ENCODE measurements around the gene CCL1. TPM values are rescaled to one million over a fixed set of nuclear protein-coding genes. Genes with fewer than 3 reads are reported as not detected.

The CCL1 gene
- not detected for total RNA-seq

- H3K4me3 ChIP-seq, result no peak within 1 kb of the TSS
- TF ChIP-seq POLR2A (IDR thresholded peaks at IDR 0.05) (no peak), POLR2AphosphoS5 (IDR thresholded peaks at IDR 0.05) (no peak), CTCF (IDR thresholded peaks at IDR 0.05) (no peak)
- DNase-seq (ENCODE audit: low spot score in 2 of 2), result no peak
- no peak within 1 kb of the TSS for H3K27ac ChIP-seq
- no peaks in the 10 kb centered on the region for H3K4me1 ChIP-seq
- H3K9me3 ChIP-seq, result no peaks in the 10 kb centered on the region
- no peaks in the 10 kb centered on the region for H3K36me3 ChIP-seq
- intact Hi-C loops (cut with DNase I; ENCODE audit: low total_unique reads), result loop anchor here (10.0 kb wide), 1 partner anchor 158 kb away; no protein-coding TSS in a partner anchor
- no peaks in the 10 kb centered on the region for H3K27me3 ChIP-seq
These were observed at the start of gene CCL1 for GRCh38 chr17:34363183-34363661. TSS of gene CCL1 (minus strand) at chr17:34363233. CDS start at chr17:34363161, 72 bp downstream.

- no peak overlapping the region for H3K4me3 ChIP-seq
- no peak for DNase-seq (ENCODE audit: low spot score in 2 of 2)
- no peaks in the 10 kb centered on the region for H3K4me1 ChIP-seq
- H3K9me3 ChIP-seq, result no peaks in the 10 kb centered on the region
- TF ChIP-seq POLR2AphosphoS5 (IDR thresholded peaks at IDR 0.05), result no peak
- peaks cover 0 to 51% of the 10 kb centered on the region in 2 donors for H3K27me3 ChIP-seq
- no peaks in the 10 kb centered on the region for H3K36me3 ChIP-seq
- intact Hi-C loops (cut with DNase I; ENCODE audit: low total_unique reads), result no loop called here
- H3K27ac ChIP-seq, result no peak overlapping the region
These were observed 49.5 kb upstream of the CCL1 start for GRCh38 chr17:34412534-34412933.

GRCh38 chr17:34411646-34412421 is 48.8 kb upstream of the CCL1 start:
- Histone ChIP-seq H3K4me3 (no peak overlapping the region), H3K27ac (no peak overlapping the region), H3K27me3 (peaks cover 0 to 51% of the 10 kb centered on the region in 2 donors), H3K4me1 (no peaks in the 10 kb centered on the region), H3K9me3 (no peaks in the 10 kb centered on the region), H3K36me3 (no peaks in the 10 kb centered on the region)
- no peak for DNase-seq (ENCODE audit: low spot score in 2 of 2)
- TF ChIP-seq POLR2AphosphoS5 (IDR thresholded peaks at IDR 0.05) (no peak), CTCF (IDR thresholded peaks at IDR 0.05) (no peak), POLR2A (IDR thresholded peaks at IDR 0.05) (no peak)
- intact Hi-C loops (cut with DNase I; ENCODE audit: low total_unique reads), result no loop called here

- H3K27me3 ChIP-seq, result peaks cover 0 to 30% of the 10 kb centered on the region in 2 donors
- no peaks in the 10 kb centered on the region for H3K9me3 ChIP-seq
- H3K27ac ChIP-seq, result no peak overlapping the region
- TF ChIP-seq POLR2A (IDR thresholded peaks at IDR 0.05) (no peak), POLR2AphosphoS5 (IDR thresholded peaks at IDR 0.05) (no peak), CTCF (IDR thresholded peaks at IDR 0.05) (no peak)
- H3K36me3 ChIP-seq, result no peaks in the 10 kb centered on the region
- DNase-seq (ENCODE audit: low spot score in 2 of 2), result no peak
- no peaks in the 10 kb centered on the region for H3K4me1 ChIP-seq
- intact Hi-C loops (cut with DNase I; ENCODE audit: low total_unique reads), result no loop called here
- H3K4me3 ChIP-seq, result no peak overlapping the region
These were observed 46.3 kb upstream of the CCL1 start for GRCh38 chr17:34409352-34409751.

GRCh38 chr17:34408439-34408838 is 45.4 kb upstream of the CCL1 start:
- no peak overlapping the region for H3K27ac ChIP-seq
- H3K27me3 ChIP-seq, result peaks cover 0 to 28% of the 10 kb centered on the region in 2 donors
- no peak overlapping the region for H3K4me3 ChIP-seq
- no peaks in the 10 kb centered on the region for H3K9me3 ChIP-seq
- no peak for DNase-seq (ENCODE audit: low spot score in 2 of 2)
- no peaks in the 10 kb centered on the region for H3K4me1 ChIP-seq
- intact Hi-C loops (cut with DNase I; ENCODE audit: low total_unique reads), result no loop called here
- no peaks in the 10 kb centered on the region for H3K36me3 ChIP-seq
- TF ChIP-seq CTCF (IDR thresholded peaks at IDR 0.05) (no peak), POLR2AphosphoS5 (IDR thresholded peaks at IDR 0.05) (no peak), POLR2A (IDR thresholded peaks at IDR 0.05) (no peak)
